Esophagus muscularis mucosa (tissue), 3 donors: ENCODE data around the gene TBP.

Experiments used
- CTCF ChIP-seq, 3 experiments: fragments of 200-600 bp in 2 of 3; fragments of 450-650 bp in 1 of 3; sonication (generic) in 2 of 3; IDR thresholded peaks; one replicate each; pipeline ENCODE4 v1.5.1; 2017 to 2019; ENCODE audit warnings: antibody characterized with exemption in 3 of 3, mild to moderate bottlenecking in 2 of 3, moderate library complexity in 1 of 3
- POLR2A ChIP-seq: fragments of 450-650 bp; IDR thresholded peaks from one replicate; pipeline ENCODE4 v1.6.1; 2017; ENCODE audit warnings: antibody characterized with exemption, moderate library complexity, mild to moderate bottlenecking, low read depth
- POLR2AphosphoS5 ChIP-seq, 2 donors: sonication (generic); formaldehyde crosslinking; IDR thresholded peaks; one replicate each; pipeline ENCODE4 v1.6.1; 2017; ENCODE audit warnings: antibody characterized with exemption in 2 of 2

- no peak for TF ChIP-seq CTCF (IDR thresholded peaks at IDR 0.05)
- no peak for TF ChIP-seq POLR2A
- TF ChIP-seq POLR2AphosphoS5 (IDR thresholded peaks at IDR 0.05), result no peak
Measured at GRCh38 chr6:170561555-170561954, 7.4 kb downstream of the TBP start.
